GM18505 (cell line): ENCODE data around the gene RASGRP4.

Experiments
- ATAC-seq: cut with Tn5 transposase; IDR thresholded peaks from one replicate; pipeline ENCODE4 v1.9.1; 2021; ENCODE audit not compliant: unreplicated experiment
- POLR2A ChIP-seq: IDR thresholded peaks from 4 replicates; pipeline ENCODE4 v1.6.1; 2011; ENCODE audit warnings: borderline replicate concordance; ENCODE audit not compliant: insufficient read depth, insufficient read length; ENCODE audit errors: extremely low read depth

RASGRP4 gene

GRCh38 chr19:38401148-38401547 is 24.9 kb downstream of the RASGRP4 start:
- ATAC-seq, result no peak

GRCh38 chr19:38400361-38400760 is 25.7 kb downstream of the RASGRP4 start:
- no peak for ATAC-seq
- no peak for TF ChIP-seq POLR2A

More at GRCh38 chr19:38401148-38401547, 24.9 kb downstream of the RASGRP4 start:
- no peak for TF ChIP-seq POLR2A

GRCh38 chr19:38399537-38399936 is 26.5 kb downstream of the RASGRP4 start:
- no peak for TF ChIP-seq POLR2A
- no peak for ATAC-seq

- TF ChIP-seq POLR2A, result no peak
- ATAC-seq, result no peak
Measured at GRCh38 chr19:38399081-38399480, 26.9 kb downstream of the RASGRP4 start.

GRCh38 chr19:38395381-38396114 is 30.5 kb downstream of the RASGRP4 start:
- no peak for TF ChIP-seq POLR2A
- ATAC-seq, result no peak

GRCh38 chr19:38394488-38394887 is 31.5 kb downstream of the RASGRP4 start:
- ATAC-seq, result no peak
- TF ChIP-seq POLR2A, result no peak

- no peak for ATAC-seq
- no peak for TF ChIP-seq POLR2A
Measured at GRCh38 chr19:38392707-38393308, 33.2 kb downstream of the RASGRP4 start.

GRCh38 chr19:38391911-38392464 is 34.0 kb downstream of the RASGRP4 start:
- no peak for ATAC-seq

GRCh38 chr19:38389957-38390924 is 35.8 kb downstream of the RASGRP4 start:
- no peak for TF ChIP-seq POLR2A
- ATAC-seq, result no peak

More at GRCh38 chr19:38391911-38392464, 34.0 kb downstream of the RASGRP4 start:
- TF ChIP-seq POLR2A, result no peak

- TF ChIP-seq POLR2A, result no peak
- no peak for ATAC-seq
Measured at GRCh38 chr19:38389101-38389925, 36.7 kb downstream of the RASGRP4 start.

GRCh38 chr19:38388349-38389100 is 37.5 kb downstream of the RASGRP4 start, which contains the start of gene SPRED3:
Gene SPRED3 (plus strand): TSS chr19:38388697. CDS start chr19:38390303, 1,606 bp downstream.
- ATAC-seq, result no peak
- no peak for TF ChIP-seq POLR2A
